ENCODE results near the gene HES4. TPM values are rescaled to one million over a fixed set of nuclear protein-coding genes. Genes with fewer than 3 reads are reported as not detected.

Gene HES4
- total and polyA plus RNA-seq, 7 donors = 1.2 to 65.1 (median 25.0) TPM

DNA sequence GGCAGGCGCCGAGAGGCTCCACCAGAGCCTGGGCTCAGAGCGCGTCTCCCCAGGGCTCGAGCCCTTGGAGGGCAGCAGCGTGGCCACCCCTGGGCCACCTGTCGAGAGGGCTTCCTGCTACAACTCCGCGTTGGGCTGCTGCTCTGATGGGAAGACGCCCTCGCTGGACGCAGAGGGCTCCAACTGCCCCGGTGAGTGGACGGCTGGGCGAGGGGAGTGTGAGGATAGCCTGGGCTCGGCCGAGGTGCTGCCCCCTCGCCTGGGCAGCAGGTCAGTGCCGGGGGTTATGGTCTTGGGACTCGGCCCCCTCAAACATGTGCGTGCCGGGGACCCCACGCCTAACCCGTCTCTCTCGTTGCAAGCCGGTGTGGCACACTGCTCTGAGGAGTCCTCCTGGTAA, 46.9 kb upstream of the HES4 start:
- Histone ChIP-seq H3K4me3 (no peak overlapping the region), H3K9me3 (no peaks in the 10 kb centered on the region), H3K4me1 (no peaks in the 10 kb centered on the region), H3K36me3 (peaks cover 0 to 53% (median 3%) of the 10 kb centered on the region in 4 donors), H3K27me3 (no peaks in the 10 kb centered on the region), H3K27ac (no peak overlapping the region)
- intact Hi-C loops (cut with DNase I) = no loop called here
- WGBS, 2 donors = 94 to 96% methylated on average over 26 of the region's 26 CpGs
- no peak for DNase-seq
- TF ChIP-seq EP300 (IDR thresholded peaks at IDR 0.05) (no peak), POLR2A (IDR thresholded peaks at IDR 0.05) (no peak), POLR2AphosphoS5 (IDR thresholded peaks at IDR 0.05) (no peak)
- TF ChIP-seq, protein P1, sequence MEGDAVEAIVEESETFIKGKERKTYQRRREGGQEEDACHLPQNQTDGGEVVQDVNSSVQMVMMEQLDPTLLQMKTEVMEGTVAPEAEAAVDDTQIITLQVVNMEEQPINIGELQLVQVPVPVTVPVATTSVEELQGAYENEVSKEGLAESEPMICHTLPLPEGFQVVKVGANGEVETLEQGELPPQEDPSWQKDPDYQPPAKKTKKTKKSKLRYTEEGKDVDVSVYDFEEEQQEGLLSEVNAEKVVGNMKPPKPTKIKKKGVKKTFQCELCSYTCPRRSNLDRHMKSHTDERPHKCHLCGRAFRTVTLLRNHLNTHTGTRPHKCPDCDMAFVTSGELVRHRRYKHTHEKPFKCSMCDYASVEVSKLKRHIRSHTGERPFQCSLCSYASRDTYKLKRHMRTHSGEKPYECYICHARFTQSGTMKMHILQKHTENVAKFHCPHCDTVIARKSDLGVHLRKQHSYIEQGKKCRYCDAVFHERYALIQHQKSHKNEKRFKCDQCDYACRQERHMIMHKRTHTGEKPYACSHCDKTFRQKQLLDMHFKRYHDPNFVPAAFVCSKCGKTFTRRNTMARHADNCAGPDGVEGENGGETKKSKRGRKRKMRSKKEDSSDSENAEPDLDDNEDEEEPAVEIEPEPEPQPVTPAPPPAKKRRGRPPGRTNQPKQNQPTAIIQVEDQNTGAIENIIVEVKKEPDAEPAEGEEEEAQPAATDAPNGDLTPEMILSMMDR (IDR thresholded peaks at IDR 0.05) = no peak

- no peak overlapping the region for H3K27ac ChIP-seq
- DNase-seq = no peak
- peaks cover 0 to 48% (median 3%) of the 10 kb centered on the region in 4 donors for H3K36me3 ChIP-seq
- WGBS, 2 donors = 95 to 96% methylated on average over 20 of the region's 20 CpGs
- TF ChIP-seq, protein P1 (IDR thresholded peaks at IDR 0.05) = no peak
- TF ChIP-seq POLR2AphosphoS5 (IDR thresholded peaks at IDR 0.05) = no peak
- no peak for TF ChIP-seq POLR2A (IDR thresholded peaks at IDR 0.05)
- TF ChIP-seq EP300 (IDR thresholded peaks at IDR 0.05) = no peak
- intact Hi-C loops (cut with DNase I) = no loop called here
- H3K9me3 ChIP-seq = no peaks in the 10 kb centered on the region
- H3K4me1 ChIP-seq = peaks cover 0 to 1% (median under 1%) of the 10 kb centered on the region in 4 donors
- H3K27me3 ChIP-seq = no peaks in the 10 kb centered on the region
- H3K4me3 ChIP-seq = no peak overlapping the region
Observed at GRCh38 chr1:1046243-1046642, 46.3 kb upstream of the HES4 start.

- DNase-seq = no peak
- H3K27me3 ChIP-seq = no peaks in the 10 kb centered on the region
- TF ChIP-seq POLR2AphosphoS5 (IDR thresholded peaks at IDR 0.05) = no peak
- TF ChIP-seq, protein P1 (IDR thresholded peaks at IDR 0.05) = no peak
- TF ChIP-seq EP300 (IDR thresholded peaks at IDR 0.05) = no peak
- TF ChIP-seq POLR2A (IDR thresholded peaks at IDR 0.05) = no peak
- no peak overlapping the region for H3K27ac ChIP-seq
- intact Hi-C loops (cut with DNase I) = no loop called here
- 91 to 93% methylated on average over 23 of the region's 23 CpGs for WGBS, 2 donors
- H3K36me3 ChIP-seq = peaks cover 0 to 40% (median 3%) of the 10 kb centered on the region in 4 donors
- H3K4me3 ChIP-seq = no peak overlapping the region
- H3K9me3 ChIP-seq = no peaks in the 10 kb centered on the region
- peaks cover 0 to 10% (median 7%) of the 10 kb centered on the region in 4 donors for H3K4me1 ChIP-seq
Observed at GRCh38 chr1:1045129-1045528, 45.2 kb upstream of the HES4 start.

GRCh38 chr1:1044455-1045078, 44.7 kb upstream of the HES4 start:
- H3K36me3 ChIP-seq = peaks cover 0 to 40% (median 3%) of the 10 kb centered on the region in 4 donors

More at GRCh38 chr1:1044455-1045078, 44.7 kb upstream of the HES4 start:
- peaks cover 0 to 16% (median 13%) of the 10 kb centered on the region in 4 donors for H3K4me1 ChIP-seq
- no peak for TF ChIP-seq POLR2A (IDR thresholded peaks at IDR 0.05)
- TF ChIP-seq, protein P1 (IDR thresholded peaks at IDR 0.05) = no peak
- no peak for TF ChIP-seq EP300 (IDR thresholded peaks at IDR 0.05)
- no peak for TF ChIP-seq POLR2AphosphoS5 (IDR thresholded peaks at IDR 0.05)
- DNase-seq = no peak
- no peaks in the 10 kb centered on the region for H3K9me3 ChIP-seq
- intact Hi-C loops (cut with DNase I) = no loop called here
- H3K4me3 ChIP-seq = no peak overlapping the region
- H3K27me3 ChIP-seq = peaks cover 0 to under 1% (median 0%) of the 10 kb centered on the region in 3 donors
- WGBS, 2 donors = 93 to 94% methylated on average over 34 of the region's 34 CpGs
- no peak overlapping the region for H3K27ac ChIP-seq
